CD4-positive, alpha-beta T cell (primary cell): Measurements from ENCODE around the gene SBK1. TPM values are rescaled to one million over a fixed set of nuclear protein-coding genes. Genes with fewer than 3 reads are reported as not detected.

Experiments
- ATAC-seq: fragments of 200-7000 bp; cut with Tn5 transposase; one replicate; pipeline ENCODE4 v1.10.0; 2022; ENCODE audit warnings: mild to moderate bottlenecking; ENCODE audit not compliant: poor library complexity
- CTCF ChIA-PET: fragments of 350-600 bp; sonication (Branson Sonifier 250); formaldehyde crosslinking; loops from one replicate; lab custom pipeline; 2021; ENCODE audit warnings: antibody characterized with exemption, inconsistent platforms; lab: Charles Lee
- POLR2A ChIA-PET: fragments of 350-600 bp; sonication (Branson Sonifier 250); formaldehyde crosslinking; loops from one replicate; lab custom pipeline; 2021; ENCODE audit warnings: antibody characterized with exemption, inconsistent platforms; lab: Charles Lee
- DNase-seq, 14 experiments: peaks; one replicate each; pipeline ENCODE4 v3.0.0-alpha.2; 2013 to 2020; ENCODE audit warnings: mixed read lengths in 2 of 14
- H3K27ac ChIP-seq, 2 donors: one replicate each; pipeline versions ENCODE4 v1.5.1 to v1.7.0; 2013; ENCODE audit warnings: low read length in 2 of 2, low read depth in 1 of 2, mild to moderate bottlenecking in 1 of 2
- H3K27me3 ChIP-seq, 2 experiments: 1 replicate in 1 of 2; 2 replicates in 1 of 2; pipeline versions ENCODE4 v1.6.1 to v1.7.0; 2013; ENCODE audit warnings: low read length in 2 of 2, control low read depth in 1 of 2, mild to moderate bottlenecking in 1 of 2, moderate library complexity in 1 of 2; ENCODE audit not compliant: insufficient read depth in 2 of 2, control insufficient read depth in 1 of 2
- H3K36me3 ChIP-seq: one replicate; pipeline ENCODE4 v1.6.1; 2013; ENCODE audit warnings: low read length, control low read depth; ENCODE audit not compliant: insufficient read depth
- H3K4me1 ChIP-seq: one replicate; pipeline ENCODE4 v1.6.1; 2013; ENCODE audit warnings: low read length, control low read depth; ENCODE audit not compliant: insufficient read depth
- H3K4me3 ChIP-seq: one replicate; pipeline ENCODE4 v1.5.1; 2013; ENCODE audit warnings: mild to moderate bottlenecking, low read length, moderate library complexity
- H3K9me3 ChIP-seq, 2 experiments: 1 replicate in 1 of 2; 2 replicates in 1 of 2; pipeline versions ENCODE4 v1.6.1 to v1.7.0; 2013; ENCODE audit warnings: low read length in 2 of 2, mild to moderate bottlenecking in 2 of 2, control low read depth in 1 of 2, moderate library complexity in 1 of 2; ENCODE audit not compliant: control insufficient read depth in 1 of 2, insufficient read depth in 1 of 2
- H3K27ac Mint-ChIP-seq: one replicate; pipeline ENCODE4 v1.8.0; 2020; ENCODE audit warnings: mixed read lengths
- H3K27me3 Mint-ChIP-seq: one replicate; pipeline ENCODE4 v1.8.0; 2021; ENCODE audit warnings: mixed read lengths
- H3K36me3 Mint-ChIP-seq: one replicate; pipeline ENCODE4 v1.8.0; 2021; ENCODE audit warnings: low read depth, mixed read lengths
- H3K4me1 Mint-ChIP-seq: one replicate; pipeline ENCODE4 v1.8.0; 2021; ENCODE audit warnings: low read depth, mixed read lengths
- H3K4me3 Mint-ChIP-seq: one replicate; pipeline ENCODE4 v1.8.0; 2020; ENCODE audit warnings: mild to moderate bottlenecking, mixed read lengths
- H3K9me3 Mint-ChIP-seq: one replicate; pipeline ENCODE4 v1.8.0; 2020; ENCODE audit warnings: mixed read lengths
- CTCF ChIP-seq: fragments of 200-600 bp; IDR thresholded peaks from one replicate; pipeline ENCODE4 v1.8.0; 2022; ENCODE audit warnings: antibody characterized with exemption, mild to moderate bottlenecking
- intact Hi-C, 2 experiments: fragments of 100-400 bp; cut with DNase I in 1 of 2; cut with micrococcal nuclease in 1 of 2; formaldehyde crosslinking; loops; one replicate each; pipeline versions ENCODE4 v1.15.1 to v1.9.0; 2023 to 2025; cut with DNase I, micrococcal nuclease
- total RNA-seq, 174 experiments: library from RNA in 2 of 174; stranded (reverse) in 2 of 174; gene quantifications; one replicate each; pipeline ENCODE4 v1.2.3 and lab custom pipeline; 2021 to 2026

Gene SBK1
- total RNA-seq, 2 experiments from 2014 or later: 13.0 to 13.5 TPM

- no peaks in the 10 kb centered on the region for H3K27me3 ChIP-seq
- no peaks in the 10 kb centered on the region for H3K9me3 Mint-ChIP-seq
- H3K27ac ChIP-seq: no peak overlapping the region
- H3K9me3 ChIP-seq: no peaks in the 10 kb centered on the region
- H3K27me3 Mint-ChIP-seq: no peaks in the 10 kb centered on the region
- H3K27ac Mint-ChIP-seq: peak overlapping the region; percentile 69
- ATAC-seq (no peak), DNase-seq (no peak)
- H3K4me1 Mint-ChIP-seq: peaks cover 69% of the 10 kb centered on the region
- peaks cover 86% of the 10 kb centered on the region for H3K4me1 ChIP-seq
- H3K4me3 Mint-ChIP-seq: peak overlapping the region; percentile 85
- peak overlapping the region; percentile 97 for H3K4me3 ChIP-seq
- H3K36me3 Mint-ChIP-seq: peaks cover 24% of the 10 kb centered on the region
- no peaks in the 10 kb centered on the region for H3K36me3 ChIP-seq
- intact Hi-C loops: loop anchor here in 1 of 2 experiments (2.0 kb wide), 1 partner anchor 16 kb away; no protein-coding TSS in a partner anchor
- POLR2A ChIA-PET: interaction anchor here (1.1 to 7.4 kb wide), 3 partner anchors 14 to 19 kb away, joined by 3 to 50 read pairs (median 5); no protein-coding TSS in a partner anchor
- CTCF ChIA-PET: no interaction called here
- no peak for TF ChIP-seq CTCF
These were observed 3.0 kb downstream of the SBK1 start for GRCh38 chr16:28295276-28295675.

- ChIA-PET CTCF (interaction anchor here (1.2 to 2.2 kb wide), 2 partner anchors 20 kb away, joined by 5 to 7 read pairs; no protein-coding TSS in a partner anchor), POLR2A (interaction anchor here (0.6 to 7.4 kb wide), 5 partner anchors 9 to 149 kb away, joined by 3 to 50 read pairs (median 4); no protein-coding TSS in a partner anchor)
- Histone ChIP-seq H3K4me1 (peaks cover 90% of the 10 kb centered on the region), H3K36me3 (no peaks in the 10 kb centered on the region), H3K9me3 (no peaks in the 10 kb centered on the region), H3K27me3 (no peaks in the 10 kb centered on the region), H3K27ac (peak overlapping the region; percentile 0 to 23), H3K4me3 (peak overlapping the region; percentile 11)
- Mint-ChIP-seq H3K9me3 (no peaks in the 10 kb centered on the region), H3K4me1 (peaks cover 60% of the 10 kb centered on the region), H3K27ac (peak overlapping the region; percentile 78), H3K36me3 (peaks cover 25% of the 10 kb centered on the region), H3K27me3 (no peaks in the 10 kb centered on the region), H3K4me3 (peak overlapping the region; percentile 85)
- DNase-seq (no peak), ATAC-seq (no peak)
- no peak for TF ChIP-seq CTCF
- intact Hi-C loops: no loop called here
These were observed 5.0 kb downstream of the SBK1 start for GRCh38 chr16:28297308-28297707.

GRCh38 chr16:28297784-28298510 lies 5.6 kb downstream of the SBK1 start:
- DNase-seq: peak in 4 of 14 experiments; percentile 42 to 61 (median 46)
- H3K27ac Mint-ChIP-seq: peak overlapping the region; percentile 78
- TF ChIP-seq CTCF: no peak
- peaks cover 66% of the 10 kb centered on the region for H3K4me1 Mint-ChIP-seq
- peaks cover 32% of the 10 kb centered on the region for H3K36me3 Mint-ChIP-seq
- no peaks in the 10 kb centered on the region for H3K27me3 Mint-ChIP-seq
- Histone ChIP-seq H3K4me1 (peaks cover 89% of the 10 kb centered on the region), H3K36me3 (no peaks in the 10 kb centered on the region), H3K4me3 (peak overlapping the region; percentile 11), H3K9me3 (no peaks in the 10 kb centered on the region), H3K27ac (peak overlapping the region in 1 of 2 donors; percentile 23), H3K27me3 (no peaks in the 10 kb centered on the region)
- POLR2A ChIA-PET: interaction anchor here (0.6 to 7.4 kb wide), 4 partner anchors 11 to 149 kb away, joined by 3 to 50 read pairs (median 6); no protein-coding TSS in a partner anchor
- intact Hi-C loops: no loop called here
- CTCF ChIA-PET: interaction anchor here (1.2 to 2.2 kb wide), 2 partner anchors 19 to 20 kb away, joined by 5 to 7 read pairs; no protein-coding TSS in a partner anchor
- no peaks in the 10 kb centered on the region for H3K9me3 Mint-ChIP-seq
- H3K4me3 Mint-ChIP-seq: peak overlapping the region; percentile 85
- ATAC-seq: peak; percentile 49
